GM12875 (cell line): ENCODE results near the gene LHX4.

ENCODE experiments used
- H3K4me3 ChIP-seq: one replicate; pipeline ENCODE4 v1.5.1; 2011; ENCODE audit warnings: low read depth, low read length, control low read depth
- CTCF ChIP-seq: IDR thresholded peaks from 2 replicates; pipeline ENCODE4 v1.5.1; 2011; ENCODE audit warnings: low read depth, mild to moderate bottlenecking, control low read depth, inconsistent platforms, low read length, moderate library complexity, borderline replicate concordance; ENCODE audit not compliant: insufficient read depth

Gene LHX4

DNA sequence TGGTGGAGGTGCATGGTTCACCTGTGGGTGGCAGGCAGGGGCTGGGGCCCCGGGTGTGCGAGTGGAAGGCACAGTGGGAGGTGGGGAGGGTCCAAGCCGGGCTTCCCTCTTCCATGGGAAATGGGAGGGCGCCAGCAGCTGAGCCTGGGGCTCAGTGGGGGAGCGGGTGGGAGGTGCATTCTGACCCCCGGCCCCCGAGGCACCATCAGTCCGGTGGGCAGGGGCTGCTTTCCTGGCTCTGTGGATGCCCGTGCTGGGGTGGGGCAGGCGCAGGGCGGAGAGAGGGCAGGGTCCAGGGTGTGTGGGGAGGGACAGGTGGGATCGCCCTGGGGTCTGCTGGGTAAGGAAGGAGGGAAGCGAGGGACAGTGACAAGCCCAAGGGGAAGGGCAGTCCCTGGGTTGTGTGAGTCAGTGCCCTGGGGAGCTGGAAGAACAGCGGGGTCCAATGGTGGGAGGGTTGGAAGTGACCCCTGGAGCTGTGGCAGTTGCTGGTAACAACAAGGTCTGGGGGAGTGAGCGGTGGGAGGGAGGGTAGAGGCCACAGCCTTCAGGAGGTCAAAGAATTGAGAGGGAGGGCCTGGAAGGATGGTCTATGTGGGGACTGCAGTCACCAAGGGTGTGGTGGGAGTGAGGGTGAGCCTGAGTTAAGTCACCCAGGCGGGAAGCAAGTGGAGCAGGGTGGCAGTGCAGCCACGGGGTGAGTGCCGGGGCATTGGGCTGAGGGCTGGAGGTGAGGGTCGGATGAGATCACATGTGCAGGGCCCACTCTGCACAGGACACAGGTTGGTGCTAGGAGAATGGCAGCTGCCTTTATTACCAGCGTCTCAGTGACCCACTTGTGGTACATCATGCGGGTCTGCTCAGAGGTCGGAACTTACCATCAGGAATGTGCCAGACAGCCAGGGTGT, 29.6 kb downstream of the LHX4 start:
- TF ChIP-seq CTCF, result no peak
- H3K4me3 ChIP-seq, result no peak overlapping the region

GRCh38 chr1:180260541-180260940, 30.5 kb downstream of the LHX4 start:
- no peak overlapping the region for H3K4me3 ChIP-seq
- TF ChIP-seq CTCF, result no peak

- TF ChIP-seq CTCF, result no peak
- no peak overlapping the region for H3K4me3 ChIP-seq
Measured at GRCh38 chr1:180261030-180261429, 31.0 kb downstream of the LHX4 start.

- H3K4me3 ChIP-seq, result no peak overlapping the region
- TF ChIP-seq CTCF, result no peak
Measured at GRCh38 chr1:180261524-180262155, 31.6 kb downstream of the LHX4 start.

- no peak overlapping the region for H3K4me3 ChIP-seq
- TF ChIP-seq CTCF, result no peak
Measured at GRCh38 chr1:180262628-180263488, 32.8 kb downstream of the LHX4 start.

GRCh38 chr1:180264595-180264994, 34.5 kb downstream of the LHX4 start:
- H3K4me3 ChIP-seq, result no peak overlapping the region
- no peak for TF ChIP-seq CTCF
